GM23338 (cell line): ENCODE measurements around the gene NXN. TPM values are rescaled to one million over a fixed set of nuclear protein-coding genes. Genes with fewer than 3 reads are reported as not detected.

ENCODE experiments used
- CTCF ChIP-seq, 2 experiments: fragments of 200-600 bp in 1 of 2; sonication (generic) in 1 of 2; conservative IDR thresholded peaks; 2 replicates each; pipeline versions ENCODE4 v1.5.1 to v1.6.1; 2016 to 2017; ENCODE audit warnings: antibody characterized with exemption in 2 of 2, low read depth in 2 of 2, mild to moderate bottlenecking in 2 of 2, moderate library complexity in 1 of 2
- ETS1 ChIP-seq: IDR thresholded peaks from 2 replicates; pipeline ENCODE4 v1.6.1; 2016; ENCODE audit warnings: antibody characterized with exemption
- EZH2 ChIP-seq: fragments of 200-600 bp; sonication (generic); IDR thresholded peaks from one replicate; pipeline ENCODE4 v1.8.0; 2017; ENCODE audit warnings: antibody characterized with exemption, mild to moderate bottlenecking, low read depth; ENCODE audit not compliant: unreplicated experiment
- NANOG ChIP-seq: IDR thresholded peaks from 2 replicates; pipeline ENCODE4 v1.6.1; 2016; ENCODE audit warnings: antibody characterized with exemption, borderline replicate concordance
- STAT1 ChIP-seq: IDR thresholded peaks from one replicate; pipeline ENCODE4 v1.6.1; 2016; ENCODE audit warnings: antibody characterized with exemption; ENCODE audit not compliant: unreplicated experiment
- ZNF114 ChIP-seq: fragments of 250-450 bp; sonication (Bioruptor Pico); IDR thresholded peaks from 2 replicates; pipeline ENCODE4 v1.5.0; 2020; ENCODE audit warnings: mild to moderate bottlenecking, moderate library complexity
- ZNF462 ChIP-seq: fragments of 250-450 bp; sonication (Bioruptor Pico); IDR thresholded peaks from 2 replicates; pipeline ENCODE4 v1.5.0; 2020; ENCODE audit warnings: mild to moderate bottlenecking, moderate library complexity
- polyA plus RNA-seq: library from polyadenylated mRNA; unstranded; fragments of >200 nt; fragmentation: Nextera tagmentation; extraction: Ambion mirVana; gene quantifications from 2 replicates; pipeline ENCODE4 v1.2.1, GENCODE V29; 2016
- total RNA-seq: library from RNA; depleted of rRNA; stranded (reverse); fragments of >200 nt; shearing (Covaris generic); gene quantifications from 2 replicates; pipeline ENCODE4 v1.2.3, GENCODE V29; 2014

NXN gene
- total and polyA plus RNA-seq, 2 experiments from 2014 or later: 31.8 to 105 TPM

- no peak for TF ChIP-seq ZNF462
- no peak for TF ChIP-seq STAT1
- TF ChIP-seq NANOG: no peak
- no peak for TF ChIP-seq ZNF114
- no peak for TF ChIP-seq EZH2
- TF ChIP-seq ETS1: no peak
- no peak for TF ChIP-seq CTCF (conservative IDR thresholded peaks at IDR 0.05; ENCODE audit: low read depth in 2 of 2)
Observed at GRCh38 chr17:969811-970355, 9.7 kb downstream of the NXN start (continued).
